Osteoblast (primary cell): ENCODE results near the gene SENP6. TPM values are rescaled to one million over a fixed set of nuclear protein-coding genes. Genes with fewer than 3 reads are reported as not detected.
A peak's percentile ranks its signal among the peaks of the same experiment; 100 is the strongest.

Source experiments
- DNase-seq: peaks from one replicate; pipeline ENCODE4 v3.0.0; 2011; ENCODE audit warnings: low spot score, mixed read lengths; ENCODE audit not compliant: insufficient read length; ENCODE audit errors: missing footprints
- H2AFZ ChIP-seq: 2 replicates; pipeline ENCODE4 v1.6.0; 2011; ENCODE audit warnings: mild to moderate bottlenecking, low read length
- H3K27ac ChIP-seq: 2 replicates; pipeline ENCODE4 v1.5.1; 2011; ENCODE audit warnings: mild to moderate bottlenecking, low read depth, low read length, moderate library complexity
- H3K27me3 ChIP-seq: 2 replicates; pipeline ENCODE4 v1.6.0; 2012; ENCODE audit warnings: mild to moderate bottlenecking, control low read depth, inconsistent platforms, low read length, moderate library complexity; ENCODE audit not compliant: insufficient read depth
- H3K36me3 ChIP-seq: 2 replicates; pipeline ENCODE4 v1.5.1; 2011; ENCODE audit warnings: mild to moderate bottlenecking, low read length, control low read depth, moderate library complexity; ENCODE audit not compliant: insufficient read depth
- H3K4me1 ChIP-seq: 2 replicates; pipeline ENCODE4 v1.5.1; 2011; ENCODE audit warnings: mild to moderate bottlenecking, low read length, control low read depth, moderate library complexity; ENCODE audit not compliant: insufficient read depth
- H3K4me2 ChIP-seq: 2 replicates; pipeline ENCODE4 v1.6.0; 2011; ENCODE audit warnings: mild to moderate bottlenecking, low read length; ENCODE audit not compliant: insufficient read depth
- H3K4me3 ChIP-seq: fragments of 200-600 bp; sonication (generic); 3 replicates; pipeline ENCODE4 v1.5.1; 2012; ENCODE audit warnings: mild to moderate bottlenecking, low read length, inconsistent platforms; ENCODE audit not compliant: insufficient read depth
- H3K79me2 ChIP-seq: 2 replicates; pipeline ENCODE4 v1.6.0; 2012; ENCODE audit warnings: mild to moderate bottlenecking, low read length, control low read depth, inconsistent platforms; ENCODE audit not compliant: insufficient read depth
- H3K9me3 ChIP-seq: 2 replicates; pipeline ENCODE4 v1.5.1; 2011; ENCODE audit warnings: low read depth, low read length, control low read depth
- H4K20me1 ChIP-seq: 2 replicates; pipeline ENCODE4 v1.6.0; 2012; ENCODE audit warnings: mild to moderate bottlenecking, low read length, control low read depth; ENCODE audit not compliant: insufficient read depth
- total RNA-seq: library from RNA; depleted of rRNA; stranded (reverse); fragments of >200 nt; gene quantifications from 2 replicates; pipeline ENCODE4 v1.2.3, GENCODE V29; 2012
- TF ChIP-seq, protein P1 (sequence below): IDR thresholded peaks from 2 replicates; pipeline ENCODE4 v1.5.1; 2011; ENCODE audit warnings: mild to moderate bottlenecking, low read depth, low read length, moderate library complexity; ENCODE audit errors: extremely low read depth

SENP6 gene
- total RNA-seq, 1 donor, result 107 TPM

DNA sequence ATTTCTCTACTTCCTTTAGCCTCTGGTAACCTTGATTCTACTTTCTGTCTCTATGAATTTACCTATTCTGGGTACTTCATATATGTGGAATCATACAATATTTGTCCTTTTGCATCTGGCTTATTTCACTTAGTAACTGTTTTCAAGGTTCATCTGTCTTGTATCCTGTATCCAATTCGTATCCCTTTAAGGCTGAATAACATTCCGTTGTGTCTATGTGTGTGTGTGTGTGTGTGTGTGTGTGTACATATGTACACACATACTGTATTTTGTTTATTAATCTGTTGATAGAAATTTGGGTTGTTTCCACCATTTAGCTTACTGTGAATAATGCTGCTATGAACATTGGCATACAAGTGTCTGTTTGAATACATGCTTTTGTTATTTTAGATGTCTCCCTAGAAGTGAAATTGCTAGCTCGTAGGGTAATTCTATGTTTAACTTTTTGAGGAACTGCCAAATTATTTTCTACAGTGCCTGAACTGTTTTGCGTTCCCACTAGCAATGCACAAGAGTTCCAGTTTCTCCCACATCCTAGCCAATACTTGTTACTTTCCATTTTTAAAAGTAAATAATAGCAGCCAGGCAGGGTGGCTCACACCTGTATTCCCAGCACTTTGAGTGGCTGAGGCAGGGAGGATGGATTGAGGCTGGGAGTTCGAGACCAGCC, 17.7 kb downstream of the SENP6 start:
- peaks cover 65% of the 10 kb centered on the region for H4K20me1 ChIP-seq
- H3K4me1 ChIP-seq, result peaks cover 12% of the 10 kb centered on the region
- H3K4me2 ChIP-seq, result no peak overlapping the region
- H2AFZ ChIP-seq, result no peak overlapping the region
- no peak overlapping the region for H3K27ac ChIP-seq
- H3K4me3 ChIP-seq, result no peak overlapping the region
- no peaks in the 10 kb centered on the region for H3K9me3 ChIP-seq
- DNase-seq, result no peak
- no peaks in the 10 kb centered on the region for H3K27me3 ChIP-seq
- peaks cover 98% of the 10 kb centered on the region for H3K79me2 ChIP-seq
- TF ChIP-seq, protein P1, sequence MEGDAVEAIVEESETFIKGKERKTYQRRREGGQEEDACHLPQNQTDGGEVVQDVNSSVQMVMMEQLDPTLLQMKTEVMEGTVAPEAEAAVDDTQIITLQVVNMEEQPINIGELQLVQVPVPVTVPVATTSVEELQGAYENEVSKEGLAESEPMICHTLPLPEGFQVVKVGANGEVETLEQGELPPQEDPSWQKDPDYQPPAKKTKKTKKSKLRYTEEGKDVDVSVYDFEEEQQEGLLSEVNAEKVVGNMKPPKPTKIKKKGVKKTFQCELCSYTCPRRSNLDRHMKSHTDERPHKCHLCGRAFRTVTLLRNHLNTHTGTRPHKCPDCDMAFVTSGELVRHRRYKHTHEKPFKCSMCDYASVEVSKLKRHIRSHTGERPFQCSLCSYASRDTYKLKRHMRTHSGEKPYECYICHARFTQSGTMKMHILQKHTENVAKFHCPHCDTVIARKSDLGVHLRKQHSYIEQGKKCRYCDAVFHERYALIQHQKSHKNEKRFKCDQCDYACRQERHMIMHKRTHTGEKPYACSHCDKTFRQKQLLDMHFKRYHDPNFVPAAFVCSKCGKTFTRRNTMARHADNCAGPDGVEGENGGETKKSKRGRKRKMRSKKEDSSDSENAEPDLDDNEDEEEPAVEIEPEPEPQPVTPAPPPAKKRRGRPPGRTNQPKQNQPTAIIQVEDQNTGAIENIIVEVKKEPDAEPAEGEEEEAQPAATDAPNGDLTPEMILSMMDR, result no peak
- peaks cover 5% of the 10 kb centered on the region for H3K36me3 ChIP-seq

DNA sequence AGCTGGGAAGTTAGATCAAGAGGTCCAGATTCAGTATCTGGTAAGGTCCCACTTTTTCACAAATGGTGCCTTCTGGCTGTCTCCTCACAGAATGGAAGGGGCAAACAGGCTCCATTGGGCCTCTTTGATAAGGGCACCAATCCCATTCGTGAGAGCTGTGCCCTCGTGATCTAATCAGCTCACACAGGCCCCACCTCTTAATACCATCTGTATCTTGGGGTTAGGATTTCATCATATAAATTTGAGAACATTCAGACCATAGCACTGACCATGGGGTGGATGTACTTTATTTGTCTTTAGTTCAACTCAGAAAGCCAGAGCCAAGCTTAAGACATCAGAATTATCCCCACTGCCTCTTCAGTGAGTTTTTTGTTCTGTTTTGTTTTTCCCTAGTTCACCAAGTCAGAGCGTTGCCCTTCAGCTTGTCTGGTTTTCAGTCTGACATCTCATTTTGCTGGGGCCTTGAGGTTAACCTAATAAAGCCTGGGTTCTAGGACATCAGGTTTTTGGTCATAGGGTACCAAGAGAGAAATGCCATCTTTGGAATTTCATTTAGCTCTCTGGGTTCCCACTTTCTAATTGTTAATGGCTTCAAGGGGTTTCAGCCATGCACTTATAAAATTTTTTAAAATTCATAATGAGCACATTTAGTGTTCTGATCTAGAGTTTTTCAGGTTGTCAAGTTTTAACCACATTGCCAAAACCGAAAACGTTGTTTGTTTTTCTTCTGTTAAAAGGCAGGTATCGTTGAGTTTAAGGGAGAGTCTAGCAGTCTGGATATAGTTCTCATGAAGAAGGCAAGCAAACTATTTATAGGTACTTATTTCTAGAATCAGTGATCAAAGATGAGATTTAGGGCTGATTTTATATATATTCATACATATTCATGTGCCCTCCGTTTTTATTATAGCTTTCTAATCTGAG, 19.0 kb downstream of the SENP6 start:
- Histone ChIP-seq H3K79me2 (peaks cover 96% of the 10 kb centered on the region), H3K4me2 (peak overlapping the region; percentile 40), H3K36me3 (peaks cover 17% of the 10 kb centered on the region), H3K4me1 (peaks cover 12% of the 10 kb centered on the region), H4K20me1 (peaks cover 53% of the 10 kb centered on the region), H2AFZ (no peak overlapping the region), H3K4me3 (no peak overlapping the region), H3K27me3 (no peaks in the 10 kb centered on the region), H3K27ac (peak overlapping the region; percentile 62), H3K9me3 (no peaks in the 10 kb centered on the region)
- no peak for DNase-seq
- TF ChIP-seq, protein P1, result no peak

DNA sequence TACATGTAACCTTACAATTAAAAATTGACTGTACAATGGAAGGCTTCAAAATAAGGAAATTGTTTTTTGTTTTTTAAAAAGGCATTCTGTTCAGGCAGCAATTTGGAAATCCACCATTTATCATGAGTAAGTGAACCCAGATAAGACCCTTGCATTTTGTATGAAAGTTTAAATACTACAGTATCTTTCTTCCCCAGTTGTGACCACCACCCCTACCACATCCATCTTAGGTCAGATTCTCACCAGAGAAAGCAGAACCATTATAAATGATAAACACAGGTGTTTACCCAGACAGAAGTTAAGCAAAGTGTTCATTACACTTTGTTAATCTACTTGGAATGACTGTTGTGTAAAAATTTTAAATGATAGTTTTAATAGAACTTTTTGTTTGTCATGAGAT, 20.2 kb downstream of the SENP6 start:
- peaks cover 12% of the 10 kb centered on the region for H3K4me1 ChIP-seq
- H4K20me1 ChIP-seq, result peaks cover 48% of the 10 kb centered on the region
- no peak for DNase-seq
- TF ChIP-seq, protein P1, result no peak
- peaks cover 19% of the 10 kb centered on the region for H3K36me3 ChIP-seq
- no peaks in the 10 kb centered on the region for H3K27me3 ChIP-seq
- H3K4me3 ChIP-seq, result no peak overlapping the region
- H3K79me2 ChIP-seq, result peaks cover 89% of the 10 kb centered on the region
- no peak overlapping the region for H3K4me2 ChIP-seq
- no peak overlapping the region for H2AFZ ChIP-seq
- H3K27ac ChIP-seq, result no peak overlapping the region
- H3K9me3 ChIP-seq, result no peaks in the 10 kb centered on the region

DNA sequence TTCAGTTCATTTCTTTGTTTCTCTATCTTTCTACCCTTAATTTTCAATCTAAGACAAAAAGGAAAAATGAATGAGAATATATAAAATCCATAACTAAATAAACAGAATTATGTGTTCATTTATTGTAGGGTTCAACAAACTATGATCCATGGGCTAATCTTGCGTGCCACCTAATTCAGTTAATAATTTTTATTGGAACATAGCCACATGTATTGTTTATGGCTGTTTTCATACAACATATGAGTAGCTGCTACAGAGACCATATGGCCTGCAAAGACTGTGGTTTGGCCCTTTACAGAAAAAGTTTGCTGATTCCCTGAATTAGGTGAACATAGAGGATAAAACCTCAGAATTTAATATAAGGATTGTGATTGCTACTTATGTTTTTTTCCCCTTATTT, 21.8 kb downstream of the SENP6 start:
- H3K4me3 ChIP-seq, result no peak overlapping the region
- no peaks in the 10 kb centered on the region for H3K27me3 ChIP-seq
- no peak overlapping the region for H3K27ac ChIP-seq
- H3K9me3 ChIP-seq, result no peaks in the 10 kb centered on the region
- H3K4me1 ChIP-seq, result peaks cover 12% of the 10 kb centered on the region
- no peak overlapping the region for H2AFZ ChIP-seq
- H3K79me2 ChIP-seq, result peaks cover 77% of the 10 kb centered on the region
- no peak overlapping the region for H3K4me2 ChIP-seq
- peaks cover 19% of the 10 kb centered on the region for H3K36me3 ChIP-seq
- peaks cover 34% of the 10 kb centered on the region for H4K20me1 ChIP-seq
- no peak for DNase-seq
- TF ChIP-seq, protein P1, result no peak
